Vagina (tissue), 2 donors: ENCODE measurements around the gene HDAC1. TPM values are rescaled to one million over a fixed set of nuclear protein-coding genes. Genes with fewer than 3 reads are reported as not detected.

ENCODE experiments used
- DNase-seq, 2 donors: peaks; one replicate each; pipeline ENCODE4 v3.0.0-alpha.2; 2017; ENCODE audit errors: extremely low spot score in 2 of 2
- H3K27ac ChIP-seq: fragments of 200-600 bp; sonication (generic); one replicate; pipeline ENCODE4 v1.5.1; 2019
- H3K27me3 ChIP-seq: fragments of 200-600 bp; sonication (generic); one replicate; pipeline ENCODE4 v1.5.1; 2019
- H3K36me3 ChIP-seq, 2 donors: fragments of 200-600 bp; sonication (generic); one replicate each; pipeline ENCODE4 v1.5.1; 2017 to 2019
- H3K4me1 ChIP-seq: fragments of 200-600 bp; sonication (generic); one replicate; pipeline ENCODE4 v1.5.1; 2019
- H3K4me3 ChIP-seq, 2 donors: fragments of 200-600 bp; sonication (generic); 1 replicate in 1 of 2; 2 replicates in 1 of 2; pipeline ENCODE4 v1.5.1; 2016 to 2019
- H3K9me3 ChIP-seq: fragments of 200-600 bp; sonication (generic); one replicate; pipeline ENCODE4 v1.5.1; 2019
- CTCF ChIP-seq, 3 experiments: fragments of 450-650 bp in 2 of 3; fragments of 200-600 bp in 1 of 3; sonication (generic) in 1 of 3; IDR thresholded peaks; one replicate each; pipeline ENCODE4 v1.5.1; 2017 to 2019; ENCODE audit warnings: antibody characterized with exemption in 3 of 3, mild to moderate bottlenecking in 2 of 3, moderate library complexity in 2 of 3
- POLR2A ChIP-seq, 2 donors: fragments of 450-650 bp; IDR thresholded peaks; one replicate each; pipeline ENCODE4 v1.6.1; 2017; ENCODE audit warnings: antibody characterized with exemption in 2 of 2, mild to moderate bottlenecking in 2 of 2, moderate library complexity in 2 of 2
- POLR2AphosphoS5 ChIP-seq, 2 donors: sonication (generic); formaldehyde crosslinking; IDR thresholded peaks; one replicate each; pipeline ENCODE4 v1.9.0; 2017; ENCODE audit warnings: antibody characterized with exemption in 2 of 2, mild to moderate bottlenecking in 2 of 2, low read depth in 1 of 2; ENCODE audit not compliant: insufficient read depth in 1 of 2
- intact Hi-C: fragments of 100-400 bp; cut with DNase I; formaldehyde crosslinking; loops from one replicate; pipeline ENCODE4 v1.15.1; 2023
- total RNA-seq: library from RNA; depleted of rRNA; stranded (reverse); fragments of >200 nt; gene quantifications from one replicate; pipeline ENCODE4 v1.2.3, GENCODE V29; 2016

The HDAC1 gene
- total RNA-seq = 65.6 TPM

GRCh38 chr1:32291708-32292538, at the start of gene HDAC1:
Gene HDAC1 (plus strand): TSS chr1:32292083. CDS start chr1:32292170, 87 bp downstream.
- intact Hi-C loops = no loop called here
- DNase-seq = no peak
- Histone ChIP-seq H3K4me1 (peaks cover 37% of the 10 kb centered on the region), H3K36me3 (no peaks in the 10 kb centered on the region), H3K9me3 (no peaks in the 10 kb centered on the region), H3K4me3 (peak within 1 kb of the TSS; percentile 82 to 95), H3K27me3 (no peaks in the 10 kb centered on the region), H3K27ac (peak within 1 kb of the TSS; percentile 91)
- TF ChIP-seq POLR2A (IDR thresholded peaks at IDR 0.05) (peak in 1 of 2 donors; percentile 46), CTCF (IDR thresholded peaks at IDR 0.05) (no peak), POLR2AphosphoS5 (IDR thresholded peaks at IDR 0.05; ENCODE audit: insufficient read depth in 1 of 2, low read depth in 1 of 2) (peak; percentile 34 to 80)

- H3K4me3 ChIP-seq = peak overlapping the region in 1 of 2 donors; percentile 19
- no peak for DNase-seq
- intact Hi-C loops = no loop called here
- H3K27me3 ChIP-seq = no peaks in the 10 kb centered on the region
- no peak overlapping the region for H3K27ac ChIP-seq
- H3K4me1 ChIP-seq = peaks cover 48% of the 10 kb centered on the region
- TF ChIP-seq POLR2AphosphoS5 (IDR thresholded peaks at IDR 0.05; ENCODE audit: insufficient read depth in 1 of 2, low read depth in 1 of 2) (no peak), CTCF (IDR thresholded peaks at IDR 0.05) (no peak), POLR2A (IDR thresholded peaks at IDR 0.05) (no peak)
- H3K36me3 ChIP-seq = no peaks in the 10 kb centered on the region
- no peaks in the 10 kb centered on the region for H3K9me3 ChIP-seq
These were observed 49.5 kb upstream of the HDAC1 start for GRCh38 chr1:32242341-32242851.

GRCh38 chr1:32246888-32247273, 45.0 kb upstream of the HDAC1 start, which contains the start of gene FAM167B:
Gene FAM167B (plus strand): TSS chr1:32247222. CDS start chr1:32247422, 200 bp downstream.
- Histone ChIP-seq H3K27me3 (no peaks in the 10 kb centered on the region), H3K27ac (peak within 1 kb of the TSS; percentile 43), H3K4me3 (no peak within 1 kb of the TSS), H3K9me3 (no peaks in the 10 kb centered on the region), H3K36me3 (no peaks in the 10 kb centered on the region), H3K4me1 (peaks cover 45% of the 10 kb centered on the region)
- DNase-seq = no peak
- TF ChIP-seq POLR2AphosphoS5 (IDR thresholded peaks at IDR 0.05; ENCODE audit: insufficient read depth in 1 of 2, low read depth in 1 of 2) (peak; percentile 51 to 65), POLR2A (IDR thresholded peaks at IDR 0.05) (no peak)
- intact Hi-C loops = no loop called here

- Histone ChIP-seq H3K27ac (peak overlapping the region; percentile 43), H3K9me3 (no peaks in the 10 kb centered on the region), H3K36me3 (no peaks in the 10 kb centered on the region), H3K4me1 (peaks cover 39% of the 10 kb centered on the region), H3K27me3 (no peaks in the 10 kb centered on the region), H3K4me3 (no peak overlapping the region)
- DNase-seq = no peak
- intact Hi-C loops = no loop called here
- TF ChIP-seq CTCF (IDR thresholded peaks at IDR 0.05) = no peak
- TF ChIP-seq POLR2AphosphoS5 (IDR thresholded peaks at IDR 0.05; ENCODE audit: insufficient read depth in 1 of 2, low read depth in 1 of 2) = no peak
These were observed 44.4 kb upstream of the HDAC1 start for GRCh38 chr1:32247452-32247851.

- Histone ChIP-seq H3K27me3 (no peaks in the 10 kb centered on the region), H3K4me1 (peaks cover 33% of the 10 kb centered on the region), H3K27ac (peak overlapping the region; percentile 43), H3K9me3 (no peaks in the 10 kb centered on the region), H3K4me3 (peak overlapping the region in 1 of 2 donors; percentile 1), H3K36me3 (no peaks in the 10 kb centered on the region)
- intact Hi-C loops = no loop called here
- DNase-seq = no peak
- no peak for TF ChIP-seq POLR2A (IDR thresholded peaks at IDR 0.05)
- TF ChIP-seq CTCF (IDR thresholded peaks at IDR 0.05) = peak; percentile 56 to 62 (median 62)
- TF ChIP-seq POLR2AphosphoS5 (IDR thresholded peaks at IDR 0.05; ENCODE audit: insufficient read depth in 1 of 2, low read depth in 1 of 2) = peak in 1 of 2 donors; percentile 62
These were observed 43.6 kb upstream of the HDAC1 start for GRCh38 chr1:32247983-32248889.
